ENCODE results near the gene ARL14EP. TPM values are rescaled to one million over a fixed set of nuclear protein-coding genes. Genes with fewer than 3 reads are reported as not detected.

ARL14EP gene
- total and polyA plus RNA-seq, 8 donors: 5.4 to 16.9 (median 11.5) TPM

DNA sequence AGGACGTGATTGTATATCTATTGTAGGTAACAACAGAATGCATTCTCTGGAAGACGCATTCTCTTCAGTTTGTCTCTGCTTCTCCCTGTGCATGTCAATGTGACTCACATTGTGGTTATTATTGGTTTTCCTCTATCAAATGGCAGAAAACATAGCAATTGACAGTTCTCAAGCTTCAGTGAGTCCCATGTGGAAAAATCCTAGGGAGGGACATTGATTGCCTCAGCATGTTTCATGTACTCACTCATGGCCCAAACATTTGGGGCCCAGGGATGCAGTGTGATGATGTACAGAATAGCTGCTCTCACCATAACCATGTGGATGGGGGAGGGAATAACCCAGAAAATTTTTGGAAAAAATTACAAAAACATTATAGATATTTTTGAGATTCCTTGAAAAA is 9.3 kb upstream of the ARL14EP start:
- Histone ChIP-seq H3K36me3 (no peaks in the 10 kb centered on the region), H3K4me3 (no peak overlapping the region), H3K9me3 (no peaks in the 10 kb centered on the region), H3K4me1 (no peaks in the 10 kb centered on the region), H3K27ac (no peak overlapping the region), H3K27me3 (no peaks in the 10 kb centered on the region)
- TF ChIP-seq, protein P1, sequence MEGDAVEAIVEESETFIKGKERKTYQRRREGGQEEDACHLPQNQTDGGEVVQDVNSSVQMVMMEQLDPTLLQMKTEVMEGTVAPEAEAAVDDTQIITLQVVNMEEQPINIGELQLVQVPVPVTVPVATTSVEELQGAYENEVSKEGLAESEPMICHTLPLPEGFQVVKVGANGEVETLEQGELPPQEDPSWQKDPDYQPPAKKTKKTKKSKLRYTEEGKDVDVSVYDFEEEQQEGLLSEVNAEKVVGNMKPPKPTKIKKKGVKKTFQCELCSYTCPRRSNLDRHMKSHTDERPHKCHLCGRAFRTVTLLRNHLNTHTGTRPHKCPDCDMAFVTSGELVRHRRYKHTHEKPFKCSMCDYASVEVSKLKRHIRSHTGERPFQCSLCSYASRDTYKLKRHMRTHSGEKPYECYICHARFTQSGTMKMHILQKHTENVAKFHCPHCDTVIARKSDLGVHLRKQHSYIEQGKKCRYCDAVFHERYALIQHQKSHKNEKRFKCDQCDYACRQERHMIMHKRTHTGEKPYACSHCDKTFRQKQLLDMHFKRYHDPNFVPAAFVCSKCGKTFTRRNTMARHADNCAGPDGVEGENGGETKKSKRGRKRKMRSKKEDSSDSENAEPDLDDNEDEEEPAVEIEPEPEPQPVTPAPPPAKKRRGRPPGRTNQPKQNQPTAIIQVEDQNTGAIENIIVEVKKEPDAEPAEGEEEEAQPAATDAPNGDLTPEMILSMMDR (IDR thresholded peaks at IDR 0.05): no peak
- intact Hi-C loops (cut with DNase I): no loop called here
- 68 to 75% methylated on average over 2 of the region's 2 CpGs for WGBS, 2 donors
- DNase-seq (no peak), ATAC-seq (no peak), FAIRE-seq (no peak)

DNA sequence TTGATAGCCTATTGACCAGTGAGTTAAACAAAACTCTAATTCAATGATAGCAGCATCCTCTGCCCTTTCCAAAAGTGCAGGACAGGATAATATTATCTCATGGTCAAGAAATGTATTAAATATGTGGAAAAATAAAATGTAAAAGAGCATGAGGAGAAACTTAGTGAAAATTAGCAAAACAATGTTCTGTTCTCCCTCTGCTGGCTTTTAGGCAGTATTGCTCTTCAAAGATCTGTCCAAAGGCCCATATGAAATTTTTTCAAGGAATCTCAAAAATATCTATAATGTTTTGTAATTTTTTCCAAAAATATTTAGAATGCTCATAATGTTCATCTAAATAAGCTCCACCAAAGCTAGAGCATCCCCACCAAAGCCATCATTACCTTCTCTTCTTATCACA is 8.3 kb upstream of the ARL14EP start:
- TF ChIP-seq, protein P1 (IDR thresholded peaks at IDR 0.05): peak in 2 of 4 donors; percentile 22
- ATAC-seq (no peak), DNase-seq (no peak), FAIRE-seq (no peak)
- H3K27me3 ChIP-seq: no peaks in the 10 kb centered on the region
- no peak overlapping the region for H3K27ac ChIP-seq
- no peak overlapping the region for H3K4me3 ChIP-seq
- H3K9me3 ChIP-seq: no peaks in the 10 kb centered on the region
- intact Hi-C loops (cut with DNase I): no loop called here
- no peaks in the 10 kb centered on the region for H3K36me3 ChIP-seq
- no peaks in the 10 kb centered on the region for H3K4me1 ChIP-seq

DNA sequence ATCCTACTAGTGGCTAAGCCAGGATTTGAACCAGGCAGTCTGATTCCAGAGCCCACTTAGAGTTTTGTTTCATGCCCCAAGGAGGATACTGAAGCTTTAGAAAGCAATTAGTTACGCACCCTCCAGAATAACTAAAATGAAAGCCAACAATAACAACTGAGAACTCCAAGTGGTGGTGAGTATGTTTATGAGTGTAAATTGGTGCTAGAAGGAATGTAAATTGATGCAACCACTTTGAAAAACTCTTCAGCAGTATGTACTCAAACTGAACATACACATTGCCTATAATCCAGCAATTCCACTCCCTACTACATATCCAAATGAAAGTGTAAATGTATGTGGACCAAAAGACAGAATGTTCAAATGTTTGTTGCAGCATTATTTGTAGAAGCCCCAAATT is 6.7 kb upstream of the ARL14EP start:
- no peak for FAIRE-seq
- Histone ChIP-seq H3K9me3 (no peaks in the 10 kb centered on the region), H3K36me3 (no peaks in the 10 kb centered on the region), H3K27me3 (no peaks in the 10 kb centered on the region), H3K4me1 (no peaks in the 10 kb centered on the region), H3K4me3 (no peak overlapping the region), H3K27ac (no peak overlapping the region)
- no peak for DNase-seq
- TF ChIP-seq, protein P1 (IDR thresholded peaks at IDR 0.05): no peak
- intact Hi-C loops (cut with DNase I): no loop called here
- no peak for ATAC-seq
- 80 to 95% methylated on average over 1 of the region's 1 CpG for WGBS, 2 donors

DNA sequence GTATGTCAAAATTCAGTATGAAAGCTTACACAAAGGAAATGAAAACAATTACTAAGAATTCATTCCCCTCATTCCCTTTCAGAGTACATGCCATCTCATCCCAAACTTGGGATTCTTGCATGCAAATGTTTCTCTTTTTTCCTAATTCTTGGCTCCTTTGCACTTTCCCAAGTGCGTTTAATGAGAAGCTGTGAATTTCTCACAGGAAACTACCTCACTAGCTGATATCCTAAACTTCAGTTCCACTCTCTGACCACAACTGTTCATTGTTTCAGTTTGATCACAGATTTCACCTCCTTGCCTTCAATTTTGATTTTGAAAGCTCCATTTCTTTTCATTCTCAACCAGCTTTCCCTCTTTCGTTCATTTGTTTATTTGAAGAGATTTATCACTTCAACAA is 5.9 kb upstream of the ARL14EP start:
- Histone ChIP-seq H3K36me3 (no peaks in the 10 kb centered on the region), H3K27ac (no peak overlapping the region), H3K4me3 (no peak overlapping the region), H3K4me1 (peaks cover 0 to 3% (median under 1%) of the 10 kb centered on the region in 3 donors), H3K9me3 (no peaks in the 10 kb centered on the region), H3K27me3 (no peaks in the 10 kb centered on the region)
- intact Hi-C loops (cut with DNase I): no loop called here
- no peak for ATAC-seq
- no peak for DNase-seq
- no peak for FAIRE-seq
- TF ChIP-seq, protein P1 (IDR thresholded peaks at IDR 0.05): no peak
- 21 to 29% methylated on average over 2 of the region's 2 CpGs for WGBS, 2 donors

DNA sequence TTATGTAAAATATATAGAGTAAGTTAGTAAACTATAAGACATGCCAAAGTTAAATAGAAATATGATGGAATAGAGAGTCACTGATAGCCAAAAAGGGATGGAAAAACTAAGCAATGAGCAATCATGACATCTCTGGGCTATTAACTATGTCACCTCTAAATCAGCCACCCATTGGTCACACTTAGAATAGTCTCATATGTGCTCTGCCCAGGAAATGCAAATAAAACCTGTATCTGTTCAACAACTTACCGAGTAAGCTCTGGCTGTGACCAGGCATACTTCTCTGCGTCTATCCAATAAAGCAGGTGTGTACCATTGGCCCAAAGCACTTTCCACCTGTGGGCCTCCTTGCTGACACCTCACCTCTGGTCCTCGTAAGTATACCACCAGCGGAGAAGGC is 1.6 kb upstream of the ARL14EP start:
- 90 to 92% methylated on average over 4 of the region's 4 CpGs for WGBS, 2 donors
- no peaks in the 10 kb centered on the region for H3K36me3 ChIP-seq
- H3K9me3 ChIP-seq: no peaks in the 10 kb centered on the region
- no peak for ATAC-seq
- H3K27me3 ChIP-seq: no peaks in the 10 kb centered on the region
- FAIRE-seq: no peak
- no peak for DNase-seq
- peaks cover 5 to 29% (median 15%) of the 10 kb centered on the region in 3 donors for H3K4me1 ChIP-seq
- intact Hi-C loops (cut with DNase I): no loop called here
- TF ChIP-seq, protein P1 (IDR thresholded peaks at IDR 0.05): no peak
- no peak overlapping the region for H3K4me3 ChIP-seq
- no peak overlapping the region for H3K27ac ChIP-seq

Measured in pancreas (tissue), 10 donors.